GM12878 (cell line): ENCODE measurements around the gene MTFP1. TPM values are rescaled to one million over a fixed set of nuclear protein-coding genes. Genes with fewer than 3 reads are reported as not detected.

Experiments used
- BHLHE40 ChIP-seq, 2 experiments: fragments of 450-650 bp in 1 of 2; IDR thresholded peaks; 2 replicates each; pipeline ENCODE4 v1.6.1; 2011 to 2017; ENCODE audit warnings: low read depth in 2 of 2, borderline replicate concordance in 1 of 2, improper control_type of control experiment in 1 of 2, low read length in 1 of 2, mild to moderate bottlenecking in 1 of 2
- CREB1 ChIP-seq: IDR thresholded peaks from 2 replicates; pipeline ENCODE4 v1.6.1; 2012; ENCODE audit warnings: low read depth, mild to moderate bottlenecking, inconsistent platforms
- CREM ChIP-seq: IDR thresholded peaks from 2 replicates; pipeline ENCODE4 v1.6.1; 2014; ENCODE audit warnings: antibody characterized with exemption, low read depth
- EP300 ChIP-seq, 2 experiments: fragments of 150-350 bp in 1 of 2; IDR thresholded peaks; 2 replicates each; pipeline ENCODE4 v1.6.1; 2011 to 2012; ENCODE audit warnings: low read depth in 2 of 2, low read length in 2 of 2, borderline replicate concordance in 1 of 2, improper control_type of control experiment in 1 of 2, inconsistent platforms in 1 of 2; ENCODE audit not compliant: control insufficient read depth in 1 of 2
- ESRRA ChIP-seq: IDR thresholded peaks from 2 replicates; pipeline ENCODE4 v1.6.1; 2012; ENCODE audit warnings: mild to moderate bottlenecking, low read length, improper control_type of control experiment
- GABPA ChIP-seq: IDR thresholded peaks from 2 replicates; pipeline ENCODE4 v1.6.1; 2014; ENCODE audit warnings: antibody characterized with exemption, low read depth, mild to moderate bottlenecking, inconsistent platforms
- IKZF2 ChIP-seq, 2 experiments: fragments of 450-650 bp; IDR thresholded peaks; 2 replicates each; pipeline ENCODE4 v1.6.1; 2017; ENCODE audit warnings: mild to moderate bottlenecking in 2 of 2, moderate library complexity in 2 of 2
- LARP7 ChIP-seq: fragments of 450-650 bp; IDR thresholded peaks from 2 replicates; pipeline ENCODE4 v1.6.1; 2017; ENCODE audit warnings: mild to moderate bottlenecking
- MEF2A ChIP-seq: IDR thresholded peaks from 2 replicates; pipeline ENCODE4 v1.6.1; 2011; ENCODE audit warnings: low read depth, mild to moderate bottlenecking, low read length, moderate library complexity; ENCODE audit not compliant: insufficient read depth
- MLLT1 ChIP-seq: fragments of 450-650 bp; IDR thresholded peaks from 2 replicates; pipeline ENCODE4 v1.6.1; 2016; ENCODE audit warnings: mild to moderate bottlenecking
- MTA2 ChIP-seq: fragments of 450-650 bp; IDR thresholded peaks from 2 replicates; pipeline ENCODE4 v1.6.1; 2016; ENCODE audit warnings: low read depth, mild to moderate bottlenecking, moderate library complexity
- MTA3 ChIP-seq: IDR thresholded peaks from 2 replicates; pipeline ENCODE4 v1.6.1; 2012; ENCODE audit warnings: low read length, inconsistent platforms, borderline replicate concordance
- NR2F1 ChIP-seq: fragments of 450-650 bp; conservative IDR thresholded peaks from 2 replicates; pipeline ENCODE4 v1.6.1; 2017; ENCODE audit warnings: mild to moderate bottlenecking
- PAX5 ChIP-seq: IDR thresholded peaks from 2 replicates; pipeline ENCODE4 v1.6.1; 2011; ENCODE audit warnings: low read depth, low read length, borderline replicate concordance
- PML ChIP-seq: IDR thresholded peaks from 2 replicates; pipeline ENCODE4 v1.6.1; 2012; ENCODE audit warnings: low read length, inconsistent platforms
- POLR2A ChIP-seq: IDR thresholded peaks from 2 replicates; pipeline ENCODE4 v1.6.1; 2011; ENCODE audit warnings: low read depth, mild to moderate bottlenecking, low read length
- POU2F2 ChIP-seq: IDR thresholded peaks from 3 replicates; pipeline ENCODE4 v1.6.1; 2011; ENCODE audit warnings: low read depth, mild to moderate bottlenecking, low read length, borderline replicate concordance
- RB1 ChIP-seq: fragments of 450-650 bp; formaldehyde crosslinking; IDR thresholded peaks from 2 replicates; pipeline ENCODE4 v1.6.1; 2017; ENCODE audit warnings: mild to moderate bottlenecking, borderline replicate concordance
- RBBP5 ChIP-seq: fragments of 200-600 bp; sonication (generic); conservative IDR thresholded peaks from 2 replicates; pipeline ENCODE4 v1.6.1; 2016
- SMARCA5 ChIP-seq: fragments of 450-650 bp; IDR thresholded peaks from 2 replicates; pipeline ENCODE4 v1.6.1; 2017; ENCODE audit warnings: mild to moderate bottlenecking
- SRF ChIP-seq, 2 experiments: IDR thresholded peaks; 2 replicates each; pipeline ENCODE4 v1.6.1; 2011; ENCODE audit warnings: low read depth in 2 of 2, low read length in 2 of 2, mild to moderate bottlenecking in 1 of 2, moderate library complexity in 1 of 2
- SUZ12 ChIP-seq: fragments of 200-600 bp; sonication (generic); IDR thresholded peaks from one replicate; pipeline ENCODE4 v1.6.1; 2018; ENCODE audit warnings: antibody characterized with exemption, mild to moderate bottlenecking; ENCODE audit not compliant: unreplicated experiment
- ZNF217 ChIP-seq: fragments of 450-650 bp; IDR thresholded peaks from 2 replicates; pipeline ENCODE4 v1.6.1; 2017; ENCODE audit warnings: antibody characterized with exemption, mild to moderate bottlenecking
- ZNF274 ChIP-seq: IDR thresholded peaks from one replicate; pipeline ENCODE4 v1.8.0; 2011; ENCODE audit not compliant: insufficient read length, insufficient read depth
- polyA plus RNA-seq, 11 experiments: library from polyadenylated mRNA; depleted of rRNA in 4 of 11; unstranded in 6 of 11; stranded (reverse) in 5 of 11; fragments of >200 nt; fragmentation: Nextera tagmentation in 4 of 11; fragmentation: Illumina TruSeq in 1 of 11; extraction: Ambion mirVana in 4 of 11; extraction: Trizol in 1 of 11; gene quantifications; 1 replicate in 1 of 11; 2 replicates in 10 of 11; pipeline versions ENCODE4 v1.2.1 to v1.2.3, GENCODE V29; 2011 to 2016; ENCODE audit warnings: inconsistent platforms in 2 of 11, missing spikeins in 2 of 11, low read depth in 1 of 11
- total RNA-seq, 4 experiments: library from RNA; depleted of rRNA in 3 of 4; stranded (reverse); fragments of >200 nt in 3 of 4; fragmentation: Illumina TruSeq in 1 of 4; extraction: Trizol in 1 of 4; gene quantifications; 2 replicates each; pipeline versions ENCODE4 v1.2.1 to v1.2.3, GENCODE V29; 2013 to 2021
- TF ChIP-seq, protein P1 (sequence below): IDR thresholded peaks from 2 replicates; pipeline ENCODE4 v1.6.1; 2012; ENCODE audit warnings: improper control_type of control experiment, low read depth, low read length; ENCODE audit not compliant: insufficient replicate concordance

Gene MTFP1
- total and polyA plus RNA-seq, 10 of the 15 experiments (the other 5 are each of a cell fraction or from before 2014, with no cell fraction given): 20.5 to 133 (median 59.8) TPM

- no peak for TF ChIP-seq SUZ12
- TF ChIP-seq PML: no peak
- TF ChIP-seq MTA2: 0 out of 2 replicates have a peak, but pooled peaks have one; percentile 39
- TF ChIP-seq POU2F2: peak; percentile 65; the same call in 1 of the 3 replicates
- peak; percentile 88; the same call in 1 of the 2 replicates for TF ChIP-seq ESRRA
- no peak for TF ChIP-seq LARP7
- no peak for TF ChIP-seq POLR2A
- no peak for TF ChIP-seq RBBP5
- TF ChIP-seq ZNF274: no peak
- TF ChIP-seq SMARCA5: peak; percentile 100
- TF ChIP-seq MLLT1: no peak; the same call in 1 of the 2 replicates
- no peak for TF ChIP-seq EP300 (IDR thresholded peaks at IDR 0.05; ENCODE audit: borderline replicate concordance in 1 of 2, control insufficient read depth in 1 of 2, low read depth in 2 of 2, low read length in 2 of 2)
- TF ChIP-seq NR2F1: peak; percentile 63
- TF ChIP-seq BHLHE40 (IDR thresholded peaks at IDR 0.05; ENCODE audit: borderline replicate concordance in 1 of 2, low read depth in 2 of 2, low read length in 1 of 2): peak; percentile 34 to 55; a peak in 3 of 4 replicates
- no peak; the same call in 1 of the 2 replicates for TF ChIP-seq PAX5
- TF ChIP-seq, protein P1, sequence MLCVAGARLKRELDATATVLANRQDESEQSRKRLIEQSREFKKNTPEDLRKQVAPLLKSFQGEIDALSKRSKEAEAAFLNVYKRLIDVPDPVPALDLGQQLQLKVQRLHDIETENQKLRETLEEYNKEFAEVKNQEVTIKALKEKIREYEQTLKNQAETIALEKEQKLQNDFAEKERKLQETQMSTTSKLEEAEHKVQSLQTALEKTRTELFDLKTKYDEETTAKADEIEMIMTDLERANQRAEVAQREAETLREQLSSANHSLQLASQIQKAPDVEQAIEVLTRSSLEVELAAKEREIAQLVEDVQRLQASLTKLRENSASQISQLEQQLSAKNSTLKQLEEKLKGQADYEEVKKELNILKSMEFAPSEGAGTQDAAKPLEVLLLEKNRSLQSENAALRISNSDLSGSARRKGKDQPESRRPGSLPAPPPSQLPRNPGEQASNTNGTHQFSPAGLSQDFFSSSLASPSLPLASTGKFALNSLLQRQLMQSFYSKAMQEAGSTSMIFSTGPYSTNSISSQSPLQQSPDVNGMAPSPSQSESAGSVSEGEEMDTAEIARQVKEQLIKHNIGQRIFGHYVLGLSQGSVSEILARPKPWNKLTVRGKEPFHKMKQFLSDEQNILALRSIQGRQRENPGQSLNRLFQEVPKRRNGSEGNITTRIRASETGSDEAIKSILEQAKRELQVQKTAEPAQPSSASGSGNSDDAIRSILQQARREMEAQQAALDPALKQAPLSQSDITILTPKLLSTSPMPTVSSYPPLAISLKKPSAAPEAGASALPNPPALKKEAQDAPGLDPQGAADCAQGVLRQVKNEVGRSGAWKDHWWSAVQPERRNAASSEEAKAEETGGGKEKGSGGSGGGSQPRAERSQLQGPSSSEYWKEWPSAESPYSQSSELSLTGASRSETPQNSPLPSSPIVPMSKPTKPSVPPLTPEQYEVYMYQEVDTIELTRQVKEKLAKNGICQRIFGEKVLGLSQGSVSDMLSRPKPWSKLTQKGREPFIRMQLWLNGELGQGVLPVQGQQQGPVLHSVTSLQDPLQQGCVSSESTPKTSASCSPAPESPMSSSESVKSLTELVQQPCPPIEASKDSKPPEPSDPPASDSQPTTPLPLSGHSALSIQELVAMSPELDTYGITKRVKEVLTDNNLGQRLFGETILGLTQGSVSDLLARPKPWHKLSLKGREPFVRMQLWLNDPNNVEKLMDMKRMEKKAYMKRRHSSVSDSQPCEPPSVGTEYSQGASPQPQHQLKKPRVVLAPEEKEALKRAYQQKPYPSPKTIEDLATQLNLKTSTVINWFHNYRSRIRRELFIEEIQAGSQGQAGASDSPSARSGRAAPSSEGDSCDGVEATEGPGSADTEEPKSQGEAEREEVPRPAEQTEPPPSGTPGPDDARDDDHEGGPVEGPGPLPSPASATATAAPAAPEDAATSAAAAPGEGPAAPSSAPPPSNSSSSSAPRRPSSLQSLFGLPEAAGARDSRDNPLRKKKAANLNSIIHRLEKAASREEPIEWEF: no peak
- 0 out of 2 replicates have a peak, but pooled peaks have one; percentile 32 for TF ChIP-seq RB1
- TF ChIP-seq CREM: no peak
- TF ChIP-seq SRF (IDR thresholded peaks at IDR 0.05; ENCODE audit: low read depth in 2 of 2, low read length in 2 of 2): no peak
- TF ChIP-seq CREB1: no peak
- no peak for TF ChIP-seq MEF2A
- no peak for TF ChIP-seq MTA3
- TF ChIP-seq IKZF2 (IDR thresholded peaks at IDR 0.05): 0 out of 4 replicates have a peak, but pooled peaks of 1 of the 2 experiments have one; percentile 11
- no peak for TF ChIP-seq GABPA
- peak; percentile 59; the same call in 1 of the 2 replicates for TF ChIP-seq ZNF217
Measured at GRCh38 chr22:30426388-30427353, 1.1 kb downstream of the MTFP1 start (continued).
